Psoas muscle (tissue), 8 donors: ENCODE results near the gene MTX1. TPM values are rescaled to one million over a fixed set of nuclear protein-coding genes. Genes with fewer than 3 reads are reported as not detected.
A peak's percentile ranks its signal among the peaks of the same experiment; 100 is the strongest.
"Not testable (repeated sequence)": the region's sequence is repeated elsewhere in the genome, so short reads cannot be mapped to it uniquely, and the experiment has no call there.

Experiments used
- ATAC-seq, 4 donors: fragments of 200-7000 bp; cut with Tn5 transposase; one replicate each; pipeline ENCODE4 v1.9.1; 2020; ENCODE audit warnings: moderate library complexity in 3 of 4, mild to moderate bottlenecking in 2 of 4
- DNase-seq, 2 donors: peaks; one replicate each; pipeline ENCODE4 v3.0.0-alpha.2; 2020
- H3K27ac ChIP-seq: fragments of 200-600 bp; one replicate; pipeline ENCODE4 v1.8.0; 2022
- H3K27me3 ChIP-seq, 3 donors: fragments of 200-600 bp in 1 of 3; one replicate each; pipeline versions ENCODE4 v1.6.1 to v1.8.0; 2013 to 2022; ENCODE audit warnings: low read length in 2 of 3, mild to moderate bottlenecking in 2 of 3, moderate library complexity in 1 of 3; ENCODE audit not compliant: insufficient read depth in 3 of 3
- H3K36me3 ChIP-seq, 2 donors: fragments of 200-600 bp in 1 of 2; one replicate each; pipeline versions ENCODE4 v1.6.1 to v1.8.0; 2013 to 2022; ENCODE audit warnings: low read depth in 1 of 2, mild to moderate bottlenecking in 1 of 2, moderate library complexity in 1 of 2; ENCODE audit not compliant: insufficient read depth in 1 of 2
- H3K4me1 ChIP-seq: fragments of 200-600 bp; one replicate; pipeline ENCODE4 v1.8.0; 2022
- H3K4me3 ChIP-seq: fragments of 200-600 bp; one replicate; pipeline ENCODE4 v1.8.0; 2022; ENCODE audit warnings: mild to moderate bottlenecking
- H3K9me3 ChIP-seq: fragments of 200-600 bp; one replicate; pipeline ENCODE4 v1.8.0; 2022
- WGBS, 3 donors: extraction: QIAGEN DNeasy Blood & Tissue Kit; methylation state at CpG; one replicate each; pipeline versions ENCODE4 v1.1.6 to v1.1.7; 2013; 5-methylcytosine and 5-hydroxymethylcytosine counted together
- intact Hi-C, 2 donors: fragments of 100-400 bp; cut with DNase I; formaldehyde crosslinking; loops; one replicate each; pipeline versions ENCODE4 v1.11.0 to v1.14.2; 2022
- polyA plus RNA-seq, 3 donors: library from polyadenylated mRNA; stranded (reverse); fragments of 200-250 nt; gene quantifications; one replicate each; pipeline ENCODE4 v1.2.3, GENCODE V29; 2013
- total RNA-seq, 4 donors: library from RNA; stranded (reverse); fragmentation: NEBNext Ultra II Directional in 2 of 4; extraction: Animal tissue kit (Norgen Biotek cat#: 25700) in 2 of 4; gene quantifications; one replicate each; pipeline versions ENCODE4 v1.2.1 to v1.2.4, GENCODE V29; 2021 to 2023
- TF ChIP-seq, protein P1 (sequence below): fragments of 200-600 bp; IDR thresholded peaks from one replicate; pipeline ENCODE4 v1.8.0; 2022; ENCODE audit warnings: antibody characterized with exemption
- donor health status: healthy with polysubstance abuse.
- donor health status: DM: no; HTN: no; CAD: no; lungs with moderate emphysema.
- donor health status: Bipolar disorder and iron deficiency.
- donor health status: healthy.
- donor health status: DM: yes; HTN: yes; CAD: no.
- donor health status: DM: no; HTN: no; CAD: no.
- donor health status: DM: no; HTN: no; CAD: no.
- donor health status: DM: yes; HTN: yes; CAD: no.

Gene MTX1
- total and polyA plus RNA-seq, 7 donors = 8.1 to 47.1 (median 17.7) TPM

DNA sequence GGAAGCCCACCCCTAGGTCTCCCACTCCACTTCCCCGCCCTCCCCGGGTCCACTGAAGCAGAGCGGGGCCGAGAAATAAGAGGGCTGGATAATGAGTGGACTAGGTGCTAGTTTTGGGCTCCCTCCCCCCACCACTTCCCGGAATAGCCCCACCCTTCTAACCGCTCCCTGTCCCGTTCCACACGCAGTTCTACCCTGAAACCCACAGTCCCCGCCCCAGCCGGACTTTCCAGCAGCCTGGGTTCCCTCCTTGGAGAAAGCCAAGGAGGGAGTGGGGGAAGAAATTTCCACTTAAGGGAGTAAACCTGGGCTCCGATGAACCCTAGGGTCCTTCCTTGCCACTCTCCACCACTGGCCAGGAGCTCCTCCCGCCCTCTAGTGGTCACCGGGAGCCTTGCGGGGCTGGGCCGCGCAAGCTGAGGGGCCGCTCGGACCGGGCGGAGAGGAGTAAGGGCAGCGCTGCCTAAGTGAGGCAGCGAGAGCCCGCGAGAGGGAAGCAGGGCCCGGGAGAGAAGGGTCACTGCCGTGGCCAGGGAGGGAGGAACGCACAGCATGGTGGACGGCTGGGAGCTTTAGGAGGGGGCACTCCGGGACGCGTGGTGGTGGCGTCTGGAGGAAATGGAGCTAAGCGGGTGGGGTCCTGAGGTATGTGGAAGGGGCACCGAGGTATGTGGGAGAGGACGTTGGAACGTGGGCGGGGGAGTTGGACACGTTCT is 15.1 kb upstream of the MTX1 start:
- intact Hi-C loops = no loop called here
- DNase-seq = peak; percentile 89 to 93
- H3K27me3 ChIP-seq = no peaks in the 10 kb centered on the region
- peak overlapping the region; percentile 71 for H3K4me3 ChIP-seq
- H3K27ac ChIP-seq = peak overlapping the region; percentile 60
- H3K9me3 ChIP-seq = no peaks in the 10 kb centered on the region
- peaks cover 21% of the 10 kb centered on the region for H3K4me1 ChIP-seq
- TF ChIP-seq, protein P1, sequence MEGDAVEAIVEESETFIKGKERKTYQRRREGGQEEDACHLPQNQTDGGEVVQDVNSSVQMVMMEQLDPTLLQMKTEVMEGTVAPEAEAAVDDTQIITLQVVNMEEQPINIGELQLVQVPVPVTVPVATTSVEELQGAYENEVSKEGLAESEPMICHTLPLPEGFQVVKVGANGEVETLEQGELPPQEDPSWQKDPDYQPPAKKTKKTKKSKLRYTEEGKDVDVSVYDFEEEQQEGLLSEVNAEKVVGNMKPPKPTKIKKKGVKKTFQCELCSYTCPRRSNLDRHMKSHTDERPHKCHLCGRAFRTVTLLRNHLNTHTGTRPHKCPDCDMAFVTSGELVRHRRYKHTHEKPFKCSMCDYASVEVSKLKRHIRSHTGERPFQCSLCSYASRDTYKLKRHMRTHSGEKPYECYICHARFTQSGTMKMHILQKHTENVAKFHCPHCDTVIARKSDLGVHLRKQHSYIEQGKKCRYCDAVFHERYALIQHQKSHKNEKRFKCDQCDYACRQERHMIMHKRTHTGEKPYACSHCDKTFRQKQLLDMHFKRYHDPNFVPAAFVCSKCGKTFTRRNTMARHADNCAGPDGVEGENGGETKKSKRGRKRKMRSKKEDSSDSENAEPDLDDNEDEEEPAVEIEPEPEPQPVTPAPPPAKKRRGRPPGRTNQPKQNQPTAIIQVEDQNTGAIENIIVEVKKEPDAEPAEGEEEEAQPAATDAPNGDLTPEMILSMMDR = peak; percentile 96
- ATAC-seq = peak; percentile 84 to 89 (median 86)
- H3K36me3 ChIP-seq = no peaks in the 10 kb centered on the region
- WGBS, 3 donors = 0 to 2% (median 0%) methylated on average over 38 of the region's 38 CpGs

DNA sequence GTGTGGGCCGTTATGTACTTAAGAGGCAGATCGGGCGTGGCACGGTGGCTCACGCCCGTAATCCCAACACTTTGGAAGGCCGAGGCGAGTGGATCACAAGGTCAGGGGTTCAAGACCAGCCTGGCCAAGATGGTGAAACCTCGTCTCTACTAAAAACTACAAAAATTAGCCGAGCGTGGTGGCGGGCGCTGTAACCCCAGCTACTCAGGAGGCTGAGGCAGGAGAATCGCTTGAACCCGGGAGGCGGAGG is 14.6 kb upstream of the MTX1 start:
- H3K27me3 ChIP-seq, ATAC-seq, H3K9me3 ChIP-seq, DNase-seq, H3K36me3 ChIP-seq, intact Hi-C loops: not testable (repeated sequence)
- Histone ChIP-seq H3K27ac (peak overlapping the region; percentile 60), H3K4me1 (peaks cover 21% of the 10 kb centered on the region), H3K4me3 (peak overlapping the region; percentile 71)
- WGBS, 3 donors = 7 to 11% (median 10%) methylated on average over 16 of the region's 16 CpGs

DNA sequence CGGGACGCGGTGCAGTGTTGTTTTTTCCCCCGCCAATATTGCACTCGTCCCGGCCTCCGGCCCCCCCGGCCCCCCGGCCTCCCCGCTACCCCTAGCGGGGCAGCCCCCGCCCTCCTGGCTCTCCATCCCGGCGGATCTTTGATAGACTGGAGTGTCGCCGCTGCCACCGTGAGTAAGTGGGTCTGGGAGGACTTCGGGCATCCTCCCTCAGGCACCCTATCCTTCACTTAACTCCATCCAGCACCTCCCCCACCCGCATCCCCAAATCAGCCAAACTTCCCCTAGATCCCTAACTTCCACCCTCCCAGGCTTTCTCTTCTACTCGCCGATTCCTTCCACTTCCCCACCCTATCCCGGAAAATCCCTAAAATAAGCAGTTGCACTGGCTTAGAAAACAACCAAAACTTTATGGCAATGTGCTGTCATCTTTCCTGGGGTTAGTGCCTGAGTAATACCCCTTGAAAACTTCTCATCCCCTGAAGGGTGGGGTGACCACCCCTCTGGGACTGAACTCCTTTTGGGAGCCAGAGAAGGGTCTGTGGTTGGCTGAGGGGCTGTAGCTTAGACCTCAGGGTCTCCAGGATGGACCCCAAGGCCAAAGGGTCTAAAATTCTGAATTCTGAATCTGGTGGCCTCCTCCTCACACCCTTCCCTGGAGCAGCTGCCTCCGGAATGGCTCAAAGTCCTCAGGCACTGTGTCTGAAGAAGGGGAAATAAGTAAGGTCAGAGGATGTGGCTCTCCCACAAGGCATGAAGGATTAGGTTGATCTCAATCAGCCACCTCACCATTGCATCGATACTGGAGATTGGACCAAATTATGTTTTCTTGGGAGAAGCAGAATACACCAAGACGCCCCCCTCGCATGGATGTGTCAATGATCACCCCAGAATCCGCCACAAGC is 13.0 kb upstream of the MTX1 start:
- WGBS, 3 donors = 23 to 31% (median 24%) methylated on average over 25 to 27 of the region's 27 CpGs
- Histone ChIP-seq H3K36me3 (no peaks in the 10 kb centered on the region), H3K27me3 (no peaks in the 10 kb centered on the region), H3K27ac (no peak overlapping the region), H3K4me1 (peaks cover 21% of the 10 kb centered on the region), H3K4me3 (peak overlapping the region; percentile 71), H3K9me3 (no peaks in the 10 kb centered on the region)
- ATAC-seq (no peak), DNase-seq (peak in 1 of 2 donors; percentile 64)
- intact Hi-C loops = no loop called here
- TF ChIP-seq, protein P1 = no peak

DNA sequence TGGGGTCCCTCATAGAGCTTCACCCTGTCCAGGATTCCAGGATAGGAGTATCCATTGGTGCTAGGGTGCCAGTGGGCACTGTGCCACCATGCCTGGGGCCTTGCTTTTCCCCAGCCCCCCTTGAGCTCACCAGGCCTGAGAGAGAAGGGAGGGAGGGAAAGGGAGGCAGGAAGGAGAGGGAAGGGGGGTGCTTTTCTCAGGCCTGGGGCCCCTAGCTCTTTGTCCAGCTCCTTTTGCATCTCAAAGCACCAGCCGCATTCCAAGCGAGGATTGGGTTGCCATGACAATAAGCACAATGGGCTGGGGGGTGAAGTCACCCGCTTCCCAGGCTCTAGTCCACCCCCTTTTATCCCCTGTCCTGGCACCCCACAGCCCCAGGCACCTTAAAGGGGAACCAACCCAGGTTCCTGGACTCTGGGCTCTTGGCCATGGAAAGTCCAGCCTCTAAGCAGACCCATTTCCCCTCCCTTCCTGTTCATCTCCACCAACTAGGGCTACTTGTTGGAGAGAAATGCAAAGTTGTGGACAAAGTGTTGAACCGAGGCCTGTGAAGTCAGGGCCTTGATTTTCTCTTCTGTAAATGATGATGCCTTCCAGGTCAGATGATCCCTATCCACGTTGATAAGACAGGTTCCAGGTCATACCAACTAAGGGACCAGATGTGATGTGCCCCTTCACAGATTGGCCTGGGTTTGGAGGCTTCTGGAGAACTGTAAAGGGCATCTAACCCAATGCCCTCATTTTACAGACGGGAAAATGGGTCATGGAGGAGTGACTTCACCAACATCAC is 12.2 kb upstream of the MTX1 start:
- no peaks in the 10 kb centered on the region for H3K27me3 ChIP-seq
- H3K4me1 ChIP-seq = peaks cover 21% of the 10 kb centered on the region
- intact Hi-C loops = no loop called here
- H3K9me3 ChIP-seq = no peaks in the 10 kb centered on the region
- TF ChIP-seq, protein P1 = no peak
- DNase-seq (peak in 1 of 2 donors; percentile 60), ATAC-seq (no peak)
- H3K27ac ChIP-seq = no peak overlapping the region
- H3K4me3 ChIP-seq = no peak overlapping the region
- no peaks in the 10 kb centered on the region for H3K36me3 ChIP-seq
- 77 to 83% (median 81%) methylated on average over 6 of the region's 6 CpGs for WGBS, 3 donors
